Neural progenitor cell (in vitro differentiated cells): ENCODE data around the gene SLC43A3.

ENCODE experiments used
- EZH2phosphoT487 ChIP-seq: fragments of 200-600 bp; sonication (generic); IDR thresholded peaks from 2 replicates; pipeline ENCODE4 v1.6.1; 2017; ENCODE audit warnings: antibody characterized with exemption
- TF ChIP-seq, protein P1 (sequence below): fragments of 200-600 bp; sonication (generic); IDR thresholded peaks from 2 replicates; pipeline ENCODE4 v1.5.1; 2017; ENCODE audit warnings: antibody characterized with exemption, mild to moderate bottlenecking

DNA sequence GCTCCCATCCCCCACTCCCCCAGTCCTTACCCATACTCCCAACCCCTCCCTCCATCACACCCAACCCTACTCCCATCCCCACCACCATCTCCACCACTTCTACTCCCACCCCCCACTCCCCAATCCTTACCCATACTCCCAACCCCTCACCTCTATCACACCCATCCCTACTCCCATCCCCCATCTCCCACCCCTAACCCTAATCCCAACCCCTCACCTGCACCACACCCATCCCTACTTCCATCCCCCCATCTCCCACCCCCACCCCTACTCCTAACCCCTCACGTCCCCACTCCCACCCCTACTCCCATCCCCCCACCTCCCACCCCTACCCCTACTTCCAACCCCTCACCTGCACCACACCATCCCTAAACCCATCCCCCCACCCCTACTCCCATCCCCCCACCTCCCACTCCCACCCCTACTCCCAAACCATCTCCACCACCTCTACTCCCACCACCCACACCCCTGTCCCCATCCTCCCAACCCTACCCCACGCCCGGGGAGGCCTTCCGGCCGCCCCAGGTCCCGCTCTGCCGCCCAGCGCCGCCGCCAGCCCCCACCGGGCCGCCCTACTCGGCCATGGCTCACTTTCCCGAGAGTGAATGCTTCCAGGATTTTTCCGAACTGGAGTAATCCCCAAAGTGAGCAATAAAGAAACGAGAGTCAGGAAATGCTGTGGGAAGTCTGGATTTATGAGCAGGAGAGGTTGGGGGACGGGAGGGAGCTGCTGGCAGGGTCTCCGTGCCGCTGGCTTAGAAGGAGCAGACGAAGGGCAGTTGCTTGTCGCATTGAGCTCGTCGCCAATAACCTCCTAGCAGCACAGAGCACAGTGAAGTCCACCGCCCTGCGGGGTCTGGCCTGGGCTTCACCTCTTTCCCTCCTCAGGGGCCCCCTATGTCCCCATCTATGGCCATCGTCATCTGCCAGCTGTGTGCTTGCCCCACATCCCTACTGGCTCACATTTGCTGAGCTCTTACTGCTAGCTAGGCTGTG lies 50.5 kb downstream of the SLC43A3 start:
- TF ChIP-seq, protein P1, sequence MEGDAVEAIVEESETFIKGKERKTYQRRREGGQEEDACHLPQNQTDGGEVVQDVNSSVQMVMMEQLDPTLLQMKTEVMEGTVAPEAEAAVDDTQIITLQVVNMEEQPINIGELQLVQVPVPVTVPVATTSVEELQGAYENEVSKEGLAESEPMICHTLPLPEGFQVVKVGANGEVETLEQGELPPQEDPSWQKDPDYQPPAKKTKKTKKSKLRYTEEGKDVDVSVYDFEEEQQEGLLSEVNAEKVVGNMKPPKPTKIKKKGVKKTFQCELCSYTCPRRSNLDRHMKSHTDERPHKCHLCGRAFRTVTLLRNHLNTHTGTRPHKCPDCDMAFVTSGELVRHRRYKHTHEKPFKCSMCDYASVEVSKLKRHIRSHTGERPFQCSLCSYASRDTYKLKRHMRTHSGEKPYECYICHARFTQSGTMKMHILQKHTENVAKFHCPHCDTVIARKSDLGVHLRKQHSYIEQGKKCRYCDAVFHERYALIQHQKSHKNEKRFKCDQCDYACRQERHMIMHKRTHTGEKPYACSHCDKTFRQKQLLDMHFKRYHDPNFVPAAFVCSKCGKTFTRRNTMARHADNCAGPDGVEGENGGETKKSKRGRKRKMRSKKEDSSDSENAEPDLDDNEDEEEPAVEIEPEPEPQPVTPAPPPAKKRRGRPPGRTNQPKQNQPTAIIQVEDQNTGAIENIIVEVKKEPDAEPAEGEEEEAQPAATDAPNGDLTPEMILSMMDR = no peak
- TF ChIP-seq EZH2phosphoT487 = no peak
